Gastroesophageal sphincter (tissue), 3 donors: ENCODE data around the gene COL15A1.

Experiments used
- CTCF ChIP-seq, 4 experiments: fragments of 200-600 bp in 2 of 4; fragments of 450-650 bp in 2 of 4; sonication (generic) in 1 of 4; IDR thresholded peaks; one replicate each; pipeline ENCODE4 v1.5.1; 2017 to 2019; ENCODE audit warnings: antibody characterized with exemption in 4 of 4, mild to moderate bottlenecking in 2 of 4, moderate library complexity in 2 of 4
- POLR2A ChIP-seq, 2 donors: fragments of 450-650 bp; IDR thresholded peaks; one replicate each; pipeline ENCODE4 v1.6.1; 2017; ENCODE audit warnings: antibody characterized with exemption in 2 of 2, mild to moderate bottlenecking in 2 of 2, moderate library complexity in 1 of 2
- POLR2AphosphoS5 ChIP-seq: sonication (generic); formaldehyde crosslinking; IDR thresholded peaks from one replicate; pipeline ENCODE4 v1.6.1; 2017; ENCODE audit warnings: antibody characterized with exemption

- TF ChIP-seq POLR2A (IDR thresholded peaks at IDR 0.05) (no peak), POLR2AphosphoS5 (no peak), CTCF (IDR thresholded peaks at IDR 0.05) (no peak)
These were observed 16.7 kb downstream of the COL15A1 start for GRCh38 chr9:98960409-98960808.
